ENCODE measurements around the gene VRK1. TPM values are rescaled to one million over a fixed set of nuclear protein-coding genes. Genes with fewer than 3 reads are reported as not detected.

The VRK1 gene
- total and polyA plus RNA-seq, 5 donors from 2014 or later, result 30.1 to 53.1 (median 42.1) TPM

GRCh38 chr14:96776791-96777190 is 20.4 kb upstream of the VRK1 start:
- Mint-ChIP-seq H3K27ac (no peak overlapping the region), H3K4me1 (no peaks in the 10 kb centered on the region), H3K36me3 (no peaks in the 10 kb centered on the region), H3K27me3 (peaks cover 8% of the 10 kb centered on the region), H3K9me3 (no peaks in the 10 kb centered on the region), H3K4me3 (no peak overlapping the region)
- Histone ChIP-seq H3K9me3 (ENCODE audit: control insufficient read depth in 2 of 2, low read length in 2 of 2) (no peaks in the 10 kb centered on the region), H3K4me3 (ENCODE audit: low read depth, low read length) (no peak overlapping the region), H3K36me3 (ENCODE audit: control insufficient read depth, insufficient read depth, low read length) (no peaks in the 10 kb centered on the region), H3K27ac (ENCODE audit: insufficient read depth, low read length, poor library complexity, severe bottlenecking) (no peak overlapping the region), H3K27me3 (ENCODE audit: control insufficient read depth, insufficient read depth, low read length) (peaks cover 9% of the 10 kb centered on the region), H3K4me1 (ENCODE audit: control insufficient read depth, insufficient read depth, low read length, poor library complexity, severe bottlenecking) (no peaks in the 10 kb centered on the region)
- DNase-seq (no peak), ATAC-seq (ENCODE audit: low read depth in 2 of 2) (no peak)

GRCh38 chr14:96780500-96780899 is 16.7 kb upstream of the VRK1 start:
- Histone ChIP-seq H3K27ac (ENCODE audit: insufficient read depth, low read length, poor library complexity, severe bottlenecking) (no peak overlapping the region), H3K27me3 (ENCODE audit: control insufficient read depth, insufficient read depth, low read length) (peaks cover 7% of the 10 kb centered on the region), H3K9me3 (ENCODE audit: control insufficient read depth in 2 of 2, low read length in 2 of 2) (no peaks in the 10 kb centered on the region), H3K4me1 (ENCODE audit: control insufficient read depth, insufficient read depth, low read length, poor library complexity, severe bottlenecking) (no peaks in the 10 kb centered on the region), H3K36me3 (ENCODE audit: control insufficient read depth, insufficient read depth, low read length) (no peaks in the 10 kb centered on the region), H3K4me3 (ENCODE audit: low read depth, low read length) (no peak overlapping the region)
- DNase-seq (no peak), ATAC-seq (ENCODE audit: low read depth in 2 of 2) (no peak)
- Mint-ChIP-seq H3K36me3 (no peaks in the 10 kb centered on the region), H3K9me3 (no peaks in the 10 kb centered on the region), H3K4me3 (no peak overlapping the region), H3K4me1 (no peaks in the 10 kb centered on the region), H3K27ac (no peak overlapping the region), H3K27me3 (peaks cover 11% of the 10 kb centered on the region)

GRCh38 chr14:96781371-96781770 is 15.8 kb upstream of the VRK1 start:
- Histone ChIP-seq H3K27me3 (ENCODE audit: control insufficient read depth, insufficient read depth, low read length) (peaks cover 7% of the 10 kb centered on the region), H3K27ac (ENCODE audit: insufficient read depth, low read length, poor library complexity, severe bottlenecking) (no peak overlapping the region), H3K36me3 (ENCODE audit: control insufficient read depth, insufficient read depth, low read length) (no peaks in the 10 kb centered on the region), H3K4me1 (ENCODE audit: control insufficient read depth, insufficient read depth, low read length, poor library complexity, severe bottlenecking) (no peaks in the 10 kb centered on the region), H3K4me3 (ENCODE audit: low read depth, low read length) (no peak overlapping the region), H3K9me3 (ENCODE audit: control insufficient read depth in 2 of 2, low read length in 2 of 2) (no peaks in the 10 kb centered on the region)
- no peak overlapping the region for H3K4me3 Mint-ChIP-seq
- H3K9me3 Mint-ChIP-seq, result no peaks in the 10 kb centered on the region
- ATAC-seq (ENCODE audit: low read depth in 2 of 2) (no peak), DNase-seq (no peak)
- H3K36me3 Mint-ChIP-seq, result no peaks in the 10 kb centered on the region
- peaks cover 13% of the 10 kb centered on the region for H3K27me3 Mint-ChIP-seq
- no peak overlapping the region for H3K27ac Mint-ChIP-seq
- H3K4me1 Mint-ChIP-seq, result no peaks in the 10 kb centered on the region

GRCh38 chr14:96782436-96782835 is 14.7 kb upstream of the VRK1 start:
- H3K27me3 Mint-ChIP-seq, result peaks cover 13% of the 10 kb centered on the region
- no peaks in the 10 kb centered on the region for H3K4me1 Mint-ChIP-seq
- no peak for ATAC-seq (ENCODE audit: low read depth in 2 of 2)

GRCh38 chr14:96783043-96783914 is 13.9 kb upstream of the VRK1 start:
- Mint-ChIP-seq H3K27me3 (peaks cover 13% of the 10 kb centered on the region), H3K4me1 (no peaks in the 10 kb centered on the region), H3K4me3 (no peak overlapping the region), H3K27ac (no peak overlapping the region), H3K9me3 (no peaks in the 10 kb centered on the region), H3K36me3 (no peaks in the 10 kb centered on the region)
- Histone ChIP-seq H3K4me1 (ENCODE audit: control insufficient read depth, insufficient read depth, low read length, poor library complexity, severe bottlenecking) (no peaks in the 10 kb centered on the region), H3K4me3 (ENCODE audit: low read depth, low read length) (no peak overlapping the region), H3K36me3 (ENCODE audit: control insufficient read depth, insufficient read depth, low read length) (no peaks in the 10 kb centered on the region), H3K27ac (ENCODE audit: insufficient read depth, low read length, poor library complexity, severe bottlenecking) (no peak overlapping the region), H3K27me3 (ENCODE audit: control insufficient read depth, insufficient read depth, low read length) (peaks cover 9% of the 10 kb centered on the region), H3K9me3 (ENCODE audit: control insufficient read depth in 2 of 2, low read length in 2 of 2) (no peaks in the 10 kb centered on the region)
- no peak for DNase-seq
- no peak for ATAC-seq (ENCODE audit: low read depth in 2 of 2)

More at GRCh38 chr14:96782436-96782835, 14.7 kb upstream of the VRK1 start:
- Histone ChIP-seq H3K27ac (ENCODE audit: insufficient read depth, low read length, poor library complexity, severe bottlenecking) (no peak overlapping the region), H3K4me1 (ENCODE audit: control insufficient read depth, insufficient read depth, low read length, poor library complexity, severe bottlenecking) (no peaks in the 10 kb centered on the region), H3K9me3 (ENCODE audit: control insufficient read depth in 2 of 2, low read length in 2 of 2) (no peaks in the 10 kb centered on the region), H3K36me3 (ENCODE audit: control insufficient read depth, insufficient read depth, low read length) (no peaks in the 10 kb centered on the region), H3K27me3 (ENCODE audit: control insufficient read depth, insufficient read depth, low read length) (peaks cover 7% of the 10 kb centered on the region), H3K4me3 (ENCODE audit: low read depth, low read length) (no peak overlapping the region)
- no peaks in the 10 kb centered on the region for H3K36me3 Mint-ChIP-seq
- H3K27ac Mint-ChIP-seq, result no peak overlapping the region
- DNase-seq, result no peak
- no peaks in the 10 kb centered on the region for H3K9me3 Mint-ChIP-seq
- H3K4me3 Mint-ChIP-seq, result no peak overlapping the region

- H3K9me3 ChIP-seq (ENCODE audit: control insufficient read depth in 2 of 2, low read length in 2 of 2), result no peaks in the 10 kb centered on the region
- ATAC-seq (ENCODE audit: low read depth in 2 of 2) (no peak), DNase-seq (no peak)
- no peak overlapping the region for H3K27ac ChIP-seq (ENCODE audit: insufficient read depth, low read length, poor library complexity, severe bottlenecking)
- Mint-ChIP-seq H3K9me3 (no peaks in the 10 kb centered on the region), H3K27me3 (peaks cover 13% of the 10 kb centered on the region), H3K36me3 (no peaks in the 10 kb centered on the region), H3K4me1 (no peaks in the 10 kb centered on the region), H3K4me3 (no peak overlapping the region), H3K27ac (no peak overlapping the region)
- H3K36me3 ChIP-seq (ENCODE audit: control insufficient read depth, insufficient read depth, low read length), result no peaks in the 10 kb centered on the region
- peaks cover 9% of the 10 kb centered on the region for H3K27me3 ChIP-seq (ENCODE audit: control insufficient read depth, insufficient read depth, low read length)
- no peak overlapping the region for H3K4me3 ChIP-seq (ENCODE audit: low read depth, low read length)
- no peaks in the 10 kb centered on the region for H3K4me1 ChIP-seq (ENCODE audit: control insufficient read depth, insufficient read depth, low read length, poor library complexity, severe bottlenecking)
Measured at GRCh38 chr14:96783915-96784224, 13.3 kb upstream of the VRK1 start.

GRCh38 chr14:96790186-96790585 is 7.0 kb upstream of the VRK1 start:
- no peak overlapping the region for H3K27ac ChIP-seq (ENCODE audit: insufficient read depth, low read length, poor library complexity, severe bottlenecking)
- peaks cover 3% of the 10 kb centered on the region for H3K27me3 ChIP-seq (ENCODE audit: control insufficient read depth, insufficient read depth, low read length)
- H3K4me1 ChIP-seq (ENCODE audit: control insufficient read depth, insufficient read depth, low read length, poor library complexity, severe bottlenecking), result no peaks in the 10 kb centered on the region
- no peak overlapping the region for H3K4me3 ChIP-seq (ENCODE audit: low read depth, low read length)
- no peaks in the 10 kb centered on the region for H3K9me3 ChIP-seq (ENCODE audit: control insufficient read depth in 2 of 2, low read length in 2 of 2)
- H3K27me3 Mint-ChIP-seq, result peaks cover 14% of the 10 kb centered on the region
- H3K36me3 ChIP-seq (ENCODE audit: control insufficient read depth, insufficient read depth, low read length), result no peaks in the 10 kb centered on the region
- no peak for ATAC-seq (ENCODE audit: low read depth in 2 of 2)
- H3K9me3 Mint-ChIP-seq, result no peaks in the 10 kb centered on the region
- H3K36me3 Mint-ChIP-seq, result no peaks in the 10 kb centered on the region
- no peak overlapping the region for H3K4me3 Mint-ChIP-seq
- peak in 1 of 3 donors; percentile 28 for DNase-seq
- H3K4me1 Mint-ChIP-seq, result no peaks in the 10 kb centered on the region
- H3K27ac Mint-ChIP-seq, result no peak overlapping the region

- no peaks in the 10 kb centered on the region for H3K9me3 Mint-ChIP-seq
- ATAC-seq (ENCODE audit: low read depth in 2 of 2), result no peak
- H3K9me3 ChIP-seq (ENCODE audit: control insufficient read depth in 2 of 2, low read length in 2 of 2), result no peaks in the 10 kb centered on the region
- no peaks in the 10 kb centered on the region for H3K36me3 Mint-ChIP-seq
- no peak overlapping the region for H3K27ac Mint-ChIP-seq
- H3K4me1 ChIP-seq (ENCODE audit: control insufficient read depth, insufficient read depth, low read length, poor library complexity, severe bottlenecking), result no peaks in the 10 kb centered on the region
- H3K4me3 ChIP-seq (ENCODE audit: low read depth, low read length), result no peak overlapping the region
- DNase-seq, result no peak
- H3K27me3 ChIP-seq (ENCODE audit: control insufficient read depth, insufficient read depth, low read length), result peaks cover 3% of the 10 kb centered on the region
- H3K36me3 ChIP-seq (ENCODE audit: control insufficient read depth, insufficient read depth, low read length), result no peaks in the 10 kb centered on the region
- H3K27ac ChIP-seq (ENCODE audit: insufficient read depth, low read length, poor library complexity, severe bottlenecking), result no peak overlapping the region
- H3K4me3 Mint-ChIP-seq, result no peak overlapping the region
- no peaks in the 10 kb centered on the region for H3K4me1 Mint-ChIP-seq
- peaks cover 10% of the 10 kb centered on the region for H3K27me3 Mint-ChIP-seq
Measured at GRCh38 chr14:96790706-96791105, 6.5 kb upstream of the VRK1 start.
